ENCODE data around the gene PWWP2B.

PWWP2B gene

DNA sequence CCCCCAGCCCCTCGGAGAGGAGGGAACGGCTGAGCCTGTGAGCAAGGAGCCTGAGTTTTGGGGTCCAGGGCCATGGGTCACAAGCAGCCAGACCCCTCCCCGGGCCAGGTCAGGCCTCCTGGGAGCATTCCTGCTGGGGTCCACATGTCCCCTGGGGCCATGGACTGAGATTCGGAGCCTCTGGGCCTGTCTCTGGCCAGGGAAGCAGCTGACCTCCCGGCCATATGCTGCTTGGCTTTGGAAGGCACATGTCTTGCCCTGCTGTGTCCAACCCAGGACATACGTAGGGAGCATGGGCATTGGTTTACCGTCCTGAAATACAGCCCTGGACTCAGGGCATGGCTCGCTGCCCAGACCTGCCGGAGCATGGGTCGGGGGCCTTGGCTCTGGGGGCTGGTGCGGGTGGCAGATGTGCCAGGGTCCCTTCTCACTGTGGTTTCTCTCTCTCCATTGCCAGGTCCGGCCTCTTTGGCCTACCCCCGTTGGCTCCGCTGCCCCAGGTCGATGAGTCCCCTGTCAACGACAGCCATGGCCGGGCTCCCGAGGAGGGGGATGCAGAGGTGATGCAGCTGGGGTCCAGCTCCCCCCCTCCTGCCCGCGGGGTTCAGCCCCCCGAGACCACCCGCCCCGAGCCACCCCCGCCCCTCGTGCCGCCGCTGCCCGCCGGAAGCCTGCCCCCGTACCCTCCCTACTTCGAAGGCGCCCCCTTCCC is 7.3 kb downstream of the PWWP2B start:
- in situ Hi-C loops (cut with MboI; ENCODE audit: low sequenced_read_pairs) = no loop called here

DNA sequence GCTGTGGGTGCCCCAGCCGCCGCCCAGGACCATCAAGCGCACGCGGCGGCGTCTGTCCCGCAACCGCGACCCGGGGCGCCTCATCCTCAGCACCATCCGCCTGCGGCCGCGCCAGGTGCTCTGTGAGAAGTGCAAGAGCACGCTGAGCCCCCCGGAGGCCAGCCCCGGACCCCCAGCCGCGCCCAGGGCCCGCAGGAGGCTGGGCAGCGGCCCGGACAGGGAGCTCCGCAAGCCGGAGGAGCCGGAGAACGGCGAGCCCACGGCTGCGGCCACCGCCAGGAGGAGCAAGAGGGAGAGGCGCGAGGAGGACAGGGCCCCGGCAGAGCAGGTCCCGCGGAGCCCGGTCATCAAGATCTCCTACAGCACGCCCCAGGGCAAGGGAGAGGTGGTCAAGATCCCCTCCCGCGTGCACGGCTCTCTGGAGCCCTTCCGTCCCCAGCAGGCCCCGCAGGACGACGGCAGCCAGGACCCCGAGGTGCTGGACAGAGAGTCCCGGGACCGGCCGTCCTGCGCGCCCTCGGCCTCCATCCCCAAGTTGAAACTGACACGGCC is 8.0 kb downstream of the PWWP2B start:
- in situ Hi-C loops (cut with MboI; ENCODE audit: low sequenced_read_pairs) = no loop called here

DNA sequence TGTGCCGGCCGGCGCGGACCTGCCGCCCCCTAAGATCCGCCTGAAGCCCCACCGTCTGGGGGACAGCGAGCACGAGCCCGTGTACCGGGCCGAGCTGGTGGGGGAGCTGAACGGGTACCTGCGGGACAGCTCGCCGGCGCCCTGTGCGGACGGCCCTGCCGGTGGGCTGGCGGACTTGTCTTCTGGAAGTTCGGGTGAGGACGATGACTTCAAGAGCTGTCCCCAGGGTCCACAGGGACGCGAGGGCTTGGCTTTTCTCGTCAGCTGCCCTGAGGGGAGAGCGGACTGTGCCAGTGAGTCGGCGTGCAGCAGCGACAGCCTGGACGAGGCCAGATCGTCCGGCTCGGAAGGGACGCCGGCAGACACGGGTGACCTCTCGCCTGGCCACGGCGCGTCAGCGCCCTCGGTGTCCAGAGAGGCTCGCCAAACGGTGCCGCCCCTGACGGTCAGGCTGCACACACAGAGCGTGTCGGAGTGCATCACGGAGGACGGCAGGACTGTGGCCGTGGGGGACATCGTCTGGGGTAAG is 8.5 kb downstream of the PWWP2B start:
- in situ Hi-C loops (cut with MboI; ENCODE audit: low sequenced_read_pairs) = no loop called here

DNA sequence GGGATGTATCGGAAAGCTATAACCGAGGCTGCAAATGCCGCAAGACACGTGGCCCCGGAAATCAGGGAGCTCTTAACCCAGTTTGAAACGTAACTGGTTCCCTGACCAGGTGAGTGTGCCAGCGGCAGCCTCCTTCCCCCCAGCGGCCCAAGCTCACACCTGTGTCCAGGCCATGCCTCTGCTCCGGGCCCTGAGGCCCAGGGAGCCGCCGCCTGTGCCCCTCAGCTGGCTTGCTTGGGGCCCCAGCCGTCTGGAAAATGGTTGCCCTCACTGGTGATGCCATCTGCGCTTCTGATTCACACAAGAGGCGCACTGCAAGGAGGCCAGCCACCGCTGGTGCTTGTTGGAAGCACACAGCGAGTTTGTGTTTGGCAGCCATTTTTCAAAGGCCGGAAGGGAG is 9.2 kb downstream of the PWWP2B start:
- in situ Hi-C loops (cut with MboI; ENCODE audit: low sequenced_read_pairs) = no loop called here

DNA sequence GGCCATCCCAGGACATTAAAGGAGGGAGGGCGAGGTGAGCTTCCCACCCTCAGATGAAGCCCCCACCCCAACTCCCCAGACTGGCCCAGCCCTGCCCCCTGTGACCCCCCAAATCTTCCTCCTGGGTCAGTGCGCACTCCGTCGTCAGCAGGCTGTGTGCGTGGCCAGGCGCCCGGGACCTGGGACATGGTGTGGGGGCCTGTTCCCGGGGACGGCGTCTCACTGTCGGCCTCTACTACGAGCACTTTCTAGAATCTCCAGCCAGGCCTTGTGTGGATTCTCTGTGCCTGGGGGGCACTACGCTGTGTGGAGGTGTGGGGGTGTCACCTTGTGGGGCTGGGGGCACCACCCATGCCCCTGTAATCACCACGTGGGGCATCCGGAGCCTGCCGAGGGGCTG is 9.8 kb downstream of the PWWP2B start:
- in situ Hi-C loops (cut with MboI; ENCODE audit: low sequenced_read_pairs) = no loop called here

DNA sequence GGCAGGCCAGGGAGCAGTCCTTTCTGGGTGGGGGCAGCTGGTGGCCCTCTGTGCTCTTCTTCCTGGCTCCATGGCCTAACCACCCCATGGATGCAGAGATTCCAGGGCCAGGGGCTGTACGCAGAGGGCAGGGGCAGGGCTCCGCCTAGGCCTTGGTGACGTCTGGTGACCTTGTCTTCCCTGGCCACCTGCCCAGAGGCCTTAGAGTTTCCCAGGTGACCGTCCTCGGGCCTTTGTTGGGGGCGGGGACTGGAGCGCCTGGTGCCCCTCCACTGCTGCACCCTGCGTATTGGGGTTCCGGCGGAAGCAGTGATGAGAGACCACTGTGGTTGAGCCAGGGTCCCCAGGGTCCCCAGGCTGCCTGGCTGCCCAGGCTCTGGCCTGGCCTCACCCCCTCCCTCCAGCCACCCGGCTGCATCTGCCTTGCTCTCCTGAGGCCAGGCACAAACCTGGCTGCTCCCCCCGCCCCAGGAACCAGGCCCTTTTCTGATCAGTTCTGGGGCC is 10.3 kb downstream of the PWWP2B start:
- in situ Hi-C loops (cut with MboI; ENCODE audit: low sequenced_read_pairs) = no loop called here

DNA sequence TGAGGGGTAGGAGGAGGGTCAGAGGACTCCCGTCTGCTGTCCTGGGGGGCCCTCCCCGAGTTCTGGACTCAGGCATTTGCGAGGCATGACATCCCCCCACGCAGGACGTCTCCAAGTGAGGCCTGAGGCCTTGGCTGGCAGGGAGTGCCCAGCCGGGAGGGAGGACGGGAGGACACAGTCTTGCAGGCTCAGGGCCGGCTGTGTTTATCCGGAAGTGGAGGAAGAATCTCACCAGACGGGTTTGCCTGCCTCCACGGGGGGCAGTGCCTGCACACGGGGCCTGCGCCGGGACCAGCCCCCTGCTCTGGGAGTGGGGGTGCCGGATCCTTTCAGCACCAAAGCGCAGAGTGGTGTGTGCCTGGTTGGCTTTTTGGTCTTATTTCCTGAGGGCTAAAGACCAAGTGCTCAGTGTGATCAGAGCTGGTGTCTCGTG is 10.9 kb downstream of the PWWP2B start:
- in situ Hi-C loops (cut with MboI; ENCODE audit: low sequenced_read_pairs) = no loop called here

DNA sequence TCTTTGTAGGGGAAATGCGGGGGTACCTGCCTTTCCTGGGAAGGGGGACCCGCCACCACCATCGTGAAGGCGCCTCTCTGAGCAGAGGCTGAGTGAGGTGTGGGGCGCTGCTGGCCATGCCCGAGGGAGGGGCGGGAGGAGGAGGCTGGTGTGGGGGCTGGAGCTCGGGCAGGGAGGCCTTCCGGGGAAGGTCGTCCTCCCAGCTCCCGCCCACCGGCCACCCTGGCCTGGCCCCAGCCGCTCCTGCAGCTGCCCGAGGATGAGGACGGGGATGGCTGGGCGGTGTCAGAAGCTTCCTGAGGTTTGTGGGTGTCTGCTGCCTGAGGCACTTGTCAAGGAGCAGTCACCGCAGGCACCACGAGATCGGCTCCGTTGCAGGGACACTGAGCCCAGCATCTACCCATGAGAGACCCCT is 11.4 kb downstream of the PWWP2B start:
- in situ Hi-C loops (cut with MboI; ENCODE audit: low sequenced_read_pairs) = no loop called here

DNA sequence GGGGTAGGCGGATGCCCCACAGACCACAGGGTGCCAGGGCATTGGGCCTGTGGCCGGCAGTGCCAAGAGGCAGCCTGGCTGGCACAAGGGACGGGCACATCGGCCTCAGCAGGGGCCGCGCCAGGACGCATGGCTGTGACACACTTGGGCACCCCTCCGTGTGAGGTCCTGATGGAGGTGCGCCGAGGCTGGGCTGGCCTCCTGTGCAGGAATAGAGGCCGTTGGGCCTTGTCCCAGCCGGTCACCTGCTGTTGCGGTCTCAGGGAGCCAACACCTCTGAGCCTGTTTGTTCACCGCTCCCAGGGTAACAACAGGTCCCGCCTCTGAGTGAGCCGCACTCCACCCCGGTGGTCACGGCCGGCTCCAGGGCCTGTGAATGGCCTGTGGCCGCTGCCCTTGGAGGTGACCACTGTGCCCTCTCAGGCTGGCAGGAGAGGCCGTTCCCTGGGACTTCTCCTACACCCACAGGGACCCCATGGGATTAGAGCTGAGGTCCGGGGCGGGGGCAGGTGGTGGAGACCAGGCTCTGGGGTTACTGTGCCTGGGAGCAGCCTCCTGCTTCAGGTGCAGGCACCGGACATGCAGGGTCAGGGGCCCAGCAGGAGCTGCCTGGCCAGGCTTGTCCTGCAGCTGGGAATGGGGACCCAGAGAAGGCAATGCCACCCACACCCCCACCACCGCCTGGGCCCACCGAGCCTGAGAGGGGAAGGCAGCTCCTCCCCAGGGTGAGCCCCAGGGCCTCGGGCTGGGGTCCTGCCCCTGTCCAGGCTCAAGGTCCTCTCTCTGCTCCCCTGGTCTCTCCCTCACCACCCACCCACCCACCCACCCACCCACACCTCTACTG is 12.0 kb downstream of the PWWP2B start:
- in situ Hi-C loops (cut with MboI; ENCODE audit: low sequenced_read_pairs) = no loop called here

DNA sequence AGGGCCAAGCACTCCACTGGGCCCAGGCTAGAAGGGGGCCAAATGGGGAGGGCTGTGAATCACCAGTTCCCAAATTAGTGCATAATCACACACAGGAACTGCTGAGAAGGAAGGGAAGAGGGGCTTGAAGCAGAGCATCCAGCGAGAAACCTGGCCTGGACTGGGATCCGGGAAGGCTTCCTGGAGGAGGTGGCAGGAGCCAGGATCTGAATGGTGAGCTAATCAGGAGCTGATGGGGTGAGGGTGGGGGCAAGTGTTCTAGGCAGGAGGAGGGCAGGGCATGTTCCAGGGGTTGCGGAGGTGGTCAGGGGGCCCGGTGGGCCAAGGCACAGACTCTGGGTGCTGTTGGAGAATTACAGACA is 12.6 kb downstream of the PWWP2B start:
- in situ Hi-C loops (cut with MboI; ENCODE audit: low sequenced_read_pairs) = no loop called here

DNA sequence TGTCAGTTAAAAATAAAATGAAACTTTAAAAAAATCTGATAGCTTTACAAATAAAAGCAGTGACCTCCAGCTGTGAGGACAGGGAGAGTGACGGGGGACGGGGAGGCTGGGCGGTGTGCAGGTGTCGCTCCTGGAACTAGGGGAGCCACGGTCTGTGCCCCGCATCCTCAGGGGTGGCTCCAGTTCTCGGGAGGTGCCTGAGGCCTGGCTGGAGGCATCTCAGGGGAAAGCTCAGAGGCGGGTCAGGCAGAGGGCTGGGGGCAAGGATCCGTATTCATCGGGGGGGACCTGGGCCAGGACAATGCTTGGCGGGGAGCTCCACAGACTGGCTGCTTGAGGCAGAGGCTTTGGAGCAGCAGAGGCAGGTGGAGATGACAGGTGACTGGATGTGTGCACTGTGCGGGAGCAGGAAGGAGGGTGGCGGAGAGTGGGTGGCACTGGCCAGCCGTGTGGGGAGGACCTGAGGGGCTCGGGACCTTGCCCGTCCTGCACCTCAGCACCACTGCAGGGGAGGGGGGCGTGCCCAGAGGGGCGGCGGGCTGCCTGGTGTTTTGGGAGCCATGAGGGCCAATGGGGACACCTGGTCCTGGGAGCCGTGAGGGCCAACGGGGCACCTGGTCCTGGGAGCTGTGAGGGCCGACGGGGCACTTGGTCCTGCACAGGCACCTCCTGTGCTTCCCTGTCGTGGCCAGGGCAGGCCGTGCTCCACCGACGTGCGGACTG is 13.2 kb downstream of the PWWP2B start:
- in situ Hi-C loops (cut with MboI; ENCODE audit: low sequenced_read_pairs) = no loop called here

DNA sequence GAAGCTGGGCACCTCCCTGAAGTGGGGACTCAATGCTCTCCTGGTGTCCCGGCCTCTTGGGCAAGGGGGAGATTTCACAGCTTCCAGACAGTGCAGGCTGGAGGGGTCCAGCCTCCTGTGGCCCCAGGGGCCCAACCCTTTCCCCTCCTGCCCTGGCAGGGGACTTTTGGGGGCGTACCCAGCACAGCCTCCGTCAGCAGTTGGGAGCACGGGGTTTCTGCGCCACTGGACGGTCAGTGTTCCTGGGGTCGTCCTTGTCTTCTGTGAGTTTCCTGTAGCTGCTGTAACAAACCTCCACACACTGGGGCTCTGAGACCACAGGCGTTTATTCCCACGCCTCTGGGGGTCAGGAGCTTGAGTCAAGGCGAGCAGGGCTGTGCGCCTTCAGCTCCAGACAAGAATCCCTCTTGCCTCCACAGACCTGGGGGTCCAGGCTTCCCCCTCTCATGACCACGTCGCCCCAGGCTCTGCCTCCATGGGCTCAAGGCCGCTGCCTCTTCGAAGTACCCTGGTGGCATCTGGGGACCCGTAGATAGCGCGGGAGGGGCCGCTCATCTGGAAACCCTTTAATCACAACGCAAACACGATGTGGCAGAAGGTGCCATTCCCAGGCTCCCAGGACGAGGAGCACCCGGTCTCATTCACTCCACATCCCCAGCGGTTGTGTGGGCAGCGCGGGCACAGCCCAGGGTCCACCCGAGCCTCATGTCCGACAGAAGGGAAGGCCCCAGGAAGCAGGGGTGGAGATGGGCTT is 14.0 kb downstream of the PWWP2B start:
- in situ Hi-C loops (cut with MboI; ENCODE audit: low sequenced_read_pairs) = no loop called here

DNA sequence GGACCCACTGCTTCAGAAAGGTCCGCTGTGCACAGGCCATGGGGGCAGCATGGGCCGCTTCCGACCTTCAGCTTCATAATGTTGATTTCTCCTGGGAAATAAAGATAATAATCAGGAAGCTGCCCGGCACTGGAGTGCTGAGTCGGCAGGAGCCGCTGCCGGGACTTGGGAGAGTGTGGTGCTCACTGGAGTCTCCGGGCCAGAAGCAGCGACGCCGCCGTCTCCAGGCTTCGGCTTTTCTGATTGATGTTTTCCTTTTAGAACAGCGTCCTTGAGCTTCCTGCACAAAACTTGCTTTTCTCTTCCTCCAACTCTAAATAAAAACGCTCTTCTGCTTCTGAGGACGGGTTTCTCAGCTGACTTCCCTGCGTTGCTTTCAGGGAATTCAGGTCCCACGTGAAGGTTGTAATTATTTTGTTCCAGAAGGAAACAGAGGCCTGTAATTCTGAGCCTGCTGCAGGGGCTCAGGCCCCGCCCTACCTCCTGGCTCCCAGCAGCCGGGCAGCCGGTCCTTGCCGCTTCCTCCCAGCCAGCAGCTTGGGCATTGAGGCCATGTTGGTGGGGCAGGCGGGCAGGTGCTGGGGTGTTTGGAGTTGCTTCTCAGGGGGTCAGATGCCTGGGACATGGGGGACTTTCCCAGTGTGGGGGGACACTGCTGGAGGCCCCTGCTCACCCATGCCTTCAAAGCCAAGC is 14.7 kb downstream of the PWWP2B start:
- in situ Hi-C loops (cut with MboI; ENCODE audit: low sequenced_read_pairs) = no loop called here

DNA sequence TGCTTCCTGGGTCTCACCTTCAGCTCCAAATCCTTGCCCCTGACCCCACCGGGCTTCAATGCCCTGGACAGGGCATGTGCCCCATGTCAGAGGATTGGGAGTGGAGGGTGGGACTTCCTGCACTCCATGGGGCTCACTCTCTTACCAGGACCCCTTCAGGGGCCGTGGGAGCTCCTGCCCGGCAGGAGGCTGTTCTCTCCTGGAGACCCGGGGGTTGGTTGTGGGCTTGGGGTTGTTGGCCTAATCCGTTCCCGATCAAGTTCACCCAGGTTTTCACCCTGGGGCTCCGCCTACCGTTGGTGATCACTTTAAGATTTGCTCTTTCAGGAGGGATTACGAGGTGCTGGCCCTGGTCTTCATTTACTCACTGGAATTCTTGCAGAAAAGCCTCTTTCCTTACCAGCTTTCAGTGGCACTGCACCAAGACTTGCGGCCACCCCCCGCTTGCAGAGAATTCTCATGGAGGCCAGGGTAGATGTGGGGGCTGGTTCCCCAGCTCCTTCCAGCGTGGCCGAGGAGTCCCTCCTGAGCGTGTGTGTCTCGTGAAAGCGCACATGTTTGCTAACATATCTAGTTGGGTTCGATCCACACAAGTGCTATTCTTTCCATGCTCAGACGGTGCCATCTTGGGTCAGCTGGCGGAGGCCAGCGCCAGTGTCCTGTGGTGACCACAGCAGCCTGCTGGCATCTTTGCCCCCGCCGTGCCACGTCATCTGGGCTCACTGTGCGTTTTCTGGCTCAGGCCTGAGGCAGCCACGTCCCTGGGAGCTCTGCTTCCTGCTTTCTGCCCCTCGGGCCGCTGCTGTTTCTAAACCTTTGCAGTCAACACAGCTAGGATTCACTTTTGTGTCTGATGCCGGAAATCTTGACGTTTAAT is 15.6 kb downstream of the PWWP2B start:
- in situ Hi-C loops (cut with MboI; ENCODE audit: low sequenced_read_pairs) = no loop called here

DNA sequence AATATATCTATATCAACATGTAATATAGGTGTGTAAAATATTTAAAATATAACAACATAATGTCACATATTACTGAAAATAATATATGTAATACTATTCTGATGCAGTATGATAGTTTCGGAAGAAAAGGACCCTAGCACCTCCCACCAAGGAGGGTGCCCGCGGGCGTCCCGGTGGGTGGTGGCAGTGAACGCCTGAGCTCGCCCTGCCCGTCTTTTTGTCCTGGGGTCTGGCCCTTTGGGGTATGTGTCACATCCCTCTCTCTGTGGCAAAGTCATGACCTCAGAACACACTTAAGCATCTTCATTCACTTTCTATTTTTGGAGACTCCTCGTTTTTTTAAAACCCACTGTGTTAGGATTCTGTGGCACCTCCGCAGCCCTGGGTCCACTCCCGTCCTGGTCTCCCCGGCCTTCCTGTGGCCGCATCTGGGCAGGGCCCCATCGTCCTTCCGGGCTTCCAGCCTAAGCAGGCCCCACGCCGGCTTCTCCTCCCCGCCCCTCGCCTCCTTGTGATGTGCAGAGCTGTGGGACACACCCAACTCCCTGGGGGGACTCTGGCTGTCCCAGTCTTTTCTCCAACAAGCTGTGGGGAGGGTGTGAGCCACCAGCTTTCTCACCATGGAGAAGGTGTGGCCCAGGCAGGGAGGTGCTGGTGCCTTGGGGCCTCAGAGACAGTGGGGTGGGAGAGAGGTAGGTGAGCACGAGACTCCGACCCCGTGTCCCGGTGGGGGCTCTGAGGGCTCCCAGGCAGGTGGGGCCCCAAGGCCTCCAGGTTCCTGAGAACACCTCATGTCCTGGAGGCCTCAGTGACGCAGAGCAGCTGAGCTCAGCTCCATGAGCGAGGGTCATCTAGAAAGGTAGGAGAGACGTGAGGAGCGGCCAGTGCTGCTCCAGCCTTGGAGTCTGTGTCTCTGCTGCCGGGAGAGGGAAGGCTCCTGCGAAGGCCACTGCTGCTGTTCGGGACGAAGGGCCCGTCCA is 16.5 kb downstream of the PWWP2B start:
- in situ Hi-C loops (cut with MboI; ENCODE audit: low sequenced_read_pairs) = no loop called here

DNA sequence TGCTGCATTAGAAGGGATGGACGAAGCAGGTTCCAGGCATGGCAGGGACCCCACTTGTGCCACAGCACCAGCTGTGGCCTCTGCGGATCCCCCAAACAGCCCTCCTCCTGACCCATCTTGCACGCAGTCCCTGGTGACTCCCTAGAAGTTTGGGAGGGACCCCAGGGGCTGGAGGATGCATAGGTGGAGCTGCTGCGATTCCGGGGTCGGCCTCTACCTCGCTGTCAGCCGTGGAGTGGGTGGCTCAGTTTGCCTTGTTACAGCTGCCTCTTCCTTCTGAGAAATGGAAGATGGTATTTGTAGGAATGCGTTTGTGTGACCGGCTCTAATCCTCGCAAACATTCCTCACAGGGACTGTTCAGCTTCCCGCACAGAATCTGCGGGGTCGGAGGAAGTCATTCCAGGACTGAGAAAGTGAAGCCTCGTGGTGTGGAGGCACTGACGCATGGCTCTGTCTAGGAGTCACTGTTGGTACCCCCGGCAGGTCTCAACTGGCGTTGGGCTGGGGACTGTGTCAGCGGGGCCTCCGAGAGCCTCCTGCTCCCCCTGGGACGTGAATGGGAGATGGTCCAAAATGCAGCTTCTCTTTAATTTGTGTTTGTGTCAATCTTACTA is 17.5 kb downstream of the PWWP2B start:
- in situ Hi-C loops (cut with MboI; ENCODE audit: low sequenced_read_pairs) = no loop called here

DNA sequence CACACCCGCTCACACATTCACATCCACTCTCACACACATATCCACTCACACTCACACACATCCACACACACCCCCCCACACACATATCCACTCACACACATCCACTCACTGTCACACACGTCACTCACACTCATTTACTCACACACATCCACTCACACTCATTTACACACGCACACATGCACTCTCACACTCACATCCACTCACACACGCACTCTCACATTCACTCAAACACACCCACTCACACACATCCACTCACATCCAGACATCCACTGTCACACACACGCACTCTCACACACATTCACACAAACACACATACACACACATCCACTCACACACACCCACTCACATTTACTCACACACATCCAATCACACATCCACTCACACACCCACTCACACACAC is 18.3 kb downstream of the PWWP2B start:
- in situ Hi-C loops (cut with MboI; ENCODE audit: low sequenced_read_pairs) = no loop called here

Data from HL-60/S4 treated with retinoic acid at 250 ng/mL for 4 days and 3 days (cell line).